MCF 10A (cell line): ENCODE results near the gene NDUFAF7. TPM values are rescaled to one million over a fixed set of nuclear protein-coding genes. Genes with fewer than 3 reads are reported as not detected.

ENCODE experiments used
- BruUV-seq: library from RNA; stranded (reverse); fragments of 400-500 nt; replicated peaks from 2 replicates; lab custom pipeline; 2021; lab: Mats Ljungman, UMichigan
- CTCF ChIA-PET: fragments of 300-600 bp; sonication (Branson Sonifier 250); formaldehyde crosslinking; extraction: SDS; loops from one replicate; lab custom pipeline; 2021; ENCODE audit warnings: antibody characterized with exemption, inconsistent platforms; lab: Yijun Ruan, JAX
- POLR2A ChIA-PET: fragments of 300-600, 350-650 bp; sonication (Branson Sonifier 250); formaldehyde crosslinking; extraction: SDS; loops from one replicate; lab custom pipeline; 2020; ENCODE audit warnings: antibody characterized with exemption, inconsistent platforms; lab: Yijun Ruan, JAX
- DNase-seq: peaks from one replicate; pipeline ENCODE4 v3.0.0-alpha.2; 2018; ENCODE audit not compliant: unreplicated experiment
- H3K27ac Mint-ChIP-seq: one replicate; pipeline ENCODE4 v1.8.0; 2022; ENCODE audit warnings: mild to moderate bottlenecking, low read depth, mixed read lengths; ENCODE audit not compliant: unreplicated experiment
- H3K27me3 Mint-ChIP-seq: one replicate; pipeline ENCODE4 v1.8.0; 2022; ENCODE audit warnings: mixed read lengths; ENCODE audit not compliant: insufficient read depth, unreplicated experiment
- H3K36me3 Mint-ChIP-seq: one replicate; pipeline ENCODE4 v1.8.0; 2022; ENCODE audit warnings: mild to moderate bottlenecking, moderate library complexity, mixed read lengths; ENCODE audit not compliant: insufficient read depth, unreplicated experiment
- H3K4me1 Mint-ChIP-seq: one replicate; pipeline ENCODE4 v1.8.0; 2022; ENCODE audit warnings: mixed read lengths; ENCODE audit not compliant: insufficient read depth, unreplicated experiment
- H3K4me3 Mint-ChIP-seq: one replicate; pipeline ENCODE4 v1.8.0; 2022; ENCODE audit warnings: mild to moderate bottlenecking, moderate library complexity, mixed read lengths; ENCODE audit not compliant: unreplicated experiment
- H3K9me3 Mint-ChIP-seq: one replicate; pipeline ENCODE4 v1.8.0; 2022; ENCODE audit warnings: mixed read lengths; ENCODE audit not compliant: unreplicated experiment
- CTCF ChIP-seq: fragments of 200-600 bp; IDR thresholded peaks from one replicate; pipeline ENCODE4 v1.8.0; 2022; ENCODE audit warnings: antibody characterized with exemption, mild to moderate bottlenecking; ENCODE audit not compliant: unreplicated experiment
- intact Hi-C: fragments of 100-400 bp; cut with micrococcal nuclease; formaldehyde crosslinking; loops from 2 replicates; pipeline ENCODE4 v1.14.1; 2022
- total RNA-seq: library from RNA; stranded (reverse); gene quantifications from 2 replicates; pipeline ENCODE4 v1.2.3, GENCODE V29; 2022

The NDUFAF7 gene
- total RNA-seq, 1 experiment from 2014 or later, result 16.1 TPM

GRCh38 chr2:37268111-37268510 lies 36.7 kb downstream of the NDUFAF7 start:
- intact Hi-C loops, result no loop called here
- Mint-ChIP-seq H3K4me1 (no peaks in the 10 kb centered on the region), H3K9me3 (no peaks in the 10 kb centered on the region), H3K36me3 (peaks cover 61% of the 10 kb centered on the region), H3K27me3 (no peaks in the 10 kb centered on the region), H3K4me3 (no peak overlapping the region), H3K27ac (no peak overlapping the region)
- no peak for TF ChIP-seq CTCF
- ChIA-PET CTCF (interaction anchor here (0.8 kb wide), 1 partner anchor 16 kb away, joined by 4 read pairs; no protein-coding TSS in a partner anchor), POLR2A (no interaction called here)
- no peak for DNase-seq
- BruUV-seq, result no TSS peak

- POLR2A ChIA-PET, result interaction anchor here (0.8 to 1.2 kb wide), 3 partner anchors 11 to 115 kb away, joined by 3 read pairs; partner anchors contain the start of gene EIF2AK2
- Mint-ChIP-seq H3K27ac (no peak overlapping the region), H3K27me3 (no peaks in the 10 kb centered on the region), H3K9me3 (no peaks in the 10 kb centered on the region), H3K4me3 (no peak overlapping the region), H3K4me1 (no peaks in the 10 kb centered on the region), H3K36me3 (peaks cover 46% of the 10 kb centered on the region)
- intact Hi-C loops, result no loop called here
- no peak for DNase-seq
- TF ChIP-seq CTCF, result no peak
- CTCF ChIA-PET, result interaction anchor here (0.9 kb wide), 1 partner anchor 11 kb away, joined by 3 read pairs; no protein-coding TSS in a partner anchor
- no TSS peak for BruUV-seq
Observed at GRCh38 chr2:37271376-37272067, 40.1 kb downstream of the NDUFAF7 start.

GRCh38 chr2:37274359-37274965 lies 43.0 kb downstream of the NDUFAF7 start:
- Mint-ChIP-seq H3K4me3 (no peak overlapping the region), H3K9me3 (no peaks in the 10 kb centered on the region), H3K4me1 (no peaks in the 10 kb centered on the region), H3K27me3 (no peaks in the 10 kb centered on the region), H3K36me3 (peaks cover 30% of the 10 kb centered on the region), H3K27ac (no peak overlapping the region)
- CTCF ChIA-PET, result interaction anchor here (0.8 kb wide), 1 partner anchor 106 kb away, joined by 3 read pairs; no protein-coding TSS in a partner anchor
- intact Hi-C loops, result no loop called here
- DNase-seq, result no peak
- TF ChIP-seq CTCF, result no peak
- BruUV-seq, result no TSS peak
- POLR2A ChIA-PET, result no interaction called here

GRCh38 chr2:37276291-37276690 lies 44.8 kb downstream of the NDUFAF7 start:
- no peaks in the 10 kb centered on the region for H3K4me1 Mint-ChIP-seq
- TF ChIP-seq CTCF, result no peak
- intact Hi-C loops, result no loop called here
- no peak overlapping the region for H3K4me3 Mint-ChIP-seq
- no peaks in the 10 kb centered on the region for H3K27me3 Mint-ChIP-seq
- H3K36me3 Mint-ChIP-seq, result peaks cover 27% of the 10 kb centered on the region
- DNase-seq, result no peak
- H3K27ac Mint-ChIP-seq, result no peak overlapping the region
- ChIA-PET CTCF (no interaction called here), POLR2A (no interaction called here)
- BruUV-seq, result no TSS peak
- H3K9me3 Mint-ChIP-seq, result no peaks in the 10 kb centered on the region
